ENCODE data around the gene TIMP1. TPM values are rescaled to one million over a fixed set of nuclear protein-coding genes. Genes with fewer than 3 reads are reported as not detected.

Gene TIMP1
- total RNA-seq, 2 donors from 2014 or later: 63.5 to 74.8 TPM

GRCh38 chrX:47612418-47612817 lies 30.2 kb downstream of the TIMP1 start:
- H3K9me3 ChIP-seq (ENCODE audit: control insufficient read depth, low read length): no peaks in the 10 kb centered on the region
- no peak for DNase-seq
- H3K27ac ChIP-seq (ENCODE audit: low read depth, low read length): no peak overlapping the region
- TF ChIP-seq CTCF (conservative IDR thresholded peaks at IDR 0.05): no peak
- no peak overlapping the region for H3K9ac ChIP-seq (ENCODE audit: extremely low read depth, low read length, poor library complexity, severe bottlenecking)
- H3K27ac Mint-ChIP-seq: no peak overlapping the region
- no peaks in the 10 kb centered on the region for H3K27me3 ChIP-seq (ENCODE audit: control insufficient read depth, insufficient read depth, low read length, poor library complexity, severe bottlenecking)
- no peak overlapping the region for H3K4me3 Mint-ChIP-seq
- H3K4me1 Mint-ChIP-seq: peaks cover 2% of the 10 kb centered on the region
- H3K4me1 ChIP-seq (ENCODE audit: control insufficient read depth, insufficient read depth, low read length): no peaks in the 10 kb centered on the region
- peaks cover 1% of the 10 kb centered on the region for H3K36me3 Mint-ChIP-seq (ENCODE audit: low read depth)
- no peaks in the 10 kb centered on the region for H3K36me3 ChIP-seq (ENCODE audit: control insufficient read depth, insufficient read depth, low read length)
- no peaks in the 10 kb centered on the region for H3K27me3 Mint-ChIP-seq (ENCODE audit: insufficient read depth)
- H3K4me3 ChIP-seq (ENCODE audit: low read length): no peak overlapping the region
- peaks cover 60% of the 10 kb centered on the region for H3K9me3 Mint-ChIP-seq

DNA sequence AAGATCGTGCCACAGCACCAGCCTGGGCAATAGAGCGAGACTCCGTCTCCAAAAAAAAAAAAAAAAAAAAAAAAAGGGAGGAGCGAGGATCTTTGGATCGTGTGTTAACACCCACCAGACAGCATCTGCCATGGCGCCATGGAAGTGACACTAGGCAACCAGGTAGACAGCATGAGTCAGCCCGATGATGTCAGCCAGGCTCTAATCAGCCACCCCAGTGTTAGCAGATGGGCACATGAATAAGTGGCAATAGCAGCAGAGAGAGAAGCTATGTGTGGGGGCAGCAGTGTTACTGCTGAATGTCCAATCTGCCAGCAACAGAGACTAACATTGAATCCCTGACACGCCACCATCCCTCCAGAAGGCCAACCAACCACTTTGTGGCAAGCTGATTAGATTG lies 30.8 kb downstream of the TIMP1 start:
- H3K9me3 ChIP-seq (ENCODE audit: control insufficient read depth, low read length): no peaks in the 10 kb centered on the region
- H3K4me3 Mint-ChIP-seq: no peak overlapping the region
- no peak overlapping the region for H3K9ac ChIP-seq (ENCODE audit: extremely low read depth, low read length, poor library complexity, severe bottlenecking)
- H3K27me3 Mint-ChIP-seq (ENCODE audit: insufficient read depth): peaks cover 4% of the 10 kb centered on the region
- H3K4me1 Mint-ChIP-seq: peaks cover 2% of the 10 kb centered on the region
- H3K4me3 ChIP-seq (ENCODE audit: low read length): no peak overlapping the region
- H3K9me3 Mint-ChIP-seq: peaks cover 63% of the 10 kb centered on the region
- no peaks in the 10 kb centered on the region for H3K4me1 ChIP-seq (ENCODE audit: control insufficient read depth, insufficient read depth, low read length)
- H3K36me3 Mint-ChIP-seq (ENCODE audit: low read depth): peaks cover 1% of the 10 kb centered on the region
- DNase-seq: no peak
- no peaks in the 10 kb centered on the region for H3K27me3 ChIP-seq (ENCODE audit: control insufficient read depth, insufficient read depth, low read length, poor library complexity, severe bottlenecking)
- no peak overlapping the region for H3K27ac Mint-ChIP-seq
- TF ChIP-seq CTCF (conservative IDR thresholded peaks at IDR 0.05): no peak
- H3K27ac ChIP-seq (ENCODE audit: low read depth, low read length): no peak overlapping the region
- WGBS, 2 experiments (ENCODE audit: insufficient coverage in 1 of 2, insufficient read length in 1 of 2): 93 to 100% methylated on average over 2 to 5 of the region's 8 CpGs
- no peaks in the 10 kb centered on the region for H3K36me3 ChIP-seq (ENCODE audit: control insufficient read depth, insufficient read depth, low read length)

DNA sequence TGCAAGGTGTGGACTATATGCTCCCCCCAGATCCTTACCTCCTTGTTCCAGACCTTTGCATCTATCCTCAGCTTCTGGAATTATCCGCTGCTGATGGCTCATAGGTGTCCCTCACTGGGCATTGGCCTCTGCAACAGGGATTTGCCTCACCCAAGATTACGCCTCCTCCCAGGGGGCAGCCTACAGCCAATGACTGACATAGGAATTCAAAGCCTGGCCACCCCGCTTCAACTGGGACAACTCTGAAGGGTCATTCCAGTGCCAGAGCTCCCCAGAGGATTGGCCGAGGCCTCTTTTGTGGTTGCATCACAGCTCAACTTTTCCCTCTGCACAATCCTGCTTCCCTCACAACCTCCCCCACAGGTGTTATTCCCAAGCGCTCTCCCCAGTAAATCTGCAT lies 32.4 kb downstream of the TIMP1 start:
- Mint-ChIP-seq H3K4me3 (no peak overlapping the region), H3K27ac (no peak overlapping the region), H3K9me3 (peaks cover 64% of the 10 kb centered on the region), H3K36me3 (ENCODE audit: low read depth) (peaks cover 1% of the 10 kb centered on the region), H3K4me1 (no peaks in the 10 kb centered on the region), H3K27me3 (ENCODE audit: insufficient read depth) (peaks cover 14% of the 10 kb centered on the region)
- H3K4me3 ChIP-seq (ENCODE audit: low read length): no peak overlapping the region
- DNase-seq: no peak
- no peaks in the 10 kb centered on the region for H3K36me3 ChIP-seq (ENCODE audit: control insufficient read depth, insufficient read depth, low read length)
- 71 to 80% methylated on average over 1 to 5 of the region's 5 CpGs for WGBS, 2 experiments (ENCODE audit: insufficient coverage in 1 of 2, insufficient read length in 1 of 2)
- no peak overlapping the region for H3K27ac ChIP-seq (ENCODE audit: low read depth, low read length)
- H3K9me3 ChIP-seq (ENCODE audit: control insufficient read depth, low read length): no peaks in the 10 kb centered on the region
- no peak for TF ChIP-seq CTCF (conservative IDR thresholded peaks at IDR 0.05)
- no peaks in the 10 kb centered on the region for H3K4me1 ChIP-seq (ENCODE audit: control insufficient read depth, insufficient read depth, low read length)
- H3K9ac ChIP-seq (ENCODE audit: extremely low read depth, low read length, poor library complexity, severe bottlenecking): no peak overlapping the region
- no peaks in the 10 kb centered on the region for H3K27me3 ChIP-seq (ENCODE audit: control insufficient read depth, insufficient read depth, low read length, poor library complexity, severe bottlenecking)

Measured in endodermal cell (in vitro differentiated cells).